Measurements from ENCODE around the gene ID3. TPM values are rescaled to one million over a fixed set of nuclear protein-coding genes. Genes with fewer than 3 reads are reported as not detected.

ID3 gene
- total RNA-seq, 1 donor: 32.4 TPM

DNA sequence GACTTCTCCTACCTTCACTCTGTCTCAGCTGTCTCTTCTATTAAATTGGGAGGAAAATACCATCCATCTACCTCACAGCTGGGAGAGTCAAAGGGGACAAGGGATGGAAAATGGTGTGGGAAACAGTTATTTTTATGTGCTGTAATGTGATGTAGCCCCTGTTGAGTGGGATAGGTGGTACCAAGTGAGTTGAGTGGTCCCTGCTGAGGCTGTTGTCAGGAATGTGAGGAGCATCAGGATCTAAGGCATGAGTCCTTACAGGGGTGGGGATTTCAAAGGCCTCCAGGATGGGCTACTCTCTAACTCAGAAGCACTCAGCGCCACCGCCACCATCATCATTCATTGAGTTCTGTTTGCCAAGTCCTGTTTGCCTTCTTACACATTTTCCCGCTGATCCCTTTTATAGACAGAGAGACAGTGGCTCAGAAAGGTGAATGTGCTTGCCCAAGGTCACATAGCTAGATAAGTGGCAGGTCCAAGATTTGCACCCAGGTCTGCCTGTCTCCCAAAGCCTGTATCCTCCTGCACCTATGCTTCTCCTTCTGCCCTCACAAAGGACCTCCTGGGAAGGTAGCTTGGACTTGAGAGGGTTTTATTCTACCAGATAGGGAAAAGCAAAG is 4.6 kb upstream of the ID3 start:
- H3K4me3 ChIP-seq (ENCODE audit: low read depth, low read length): no peak overlapping the region
- DNase-seq (ENCODE audit: low read depth): no peak
- TF ChIP-seq, protein P1, sequence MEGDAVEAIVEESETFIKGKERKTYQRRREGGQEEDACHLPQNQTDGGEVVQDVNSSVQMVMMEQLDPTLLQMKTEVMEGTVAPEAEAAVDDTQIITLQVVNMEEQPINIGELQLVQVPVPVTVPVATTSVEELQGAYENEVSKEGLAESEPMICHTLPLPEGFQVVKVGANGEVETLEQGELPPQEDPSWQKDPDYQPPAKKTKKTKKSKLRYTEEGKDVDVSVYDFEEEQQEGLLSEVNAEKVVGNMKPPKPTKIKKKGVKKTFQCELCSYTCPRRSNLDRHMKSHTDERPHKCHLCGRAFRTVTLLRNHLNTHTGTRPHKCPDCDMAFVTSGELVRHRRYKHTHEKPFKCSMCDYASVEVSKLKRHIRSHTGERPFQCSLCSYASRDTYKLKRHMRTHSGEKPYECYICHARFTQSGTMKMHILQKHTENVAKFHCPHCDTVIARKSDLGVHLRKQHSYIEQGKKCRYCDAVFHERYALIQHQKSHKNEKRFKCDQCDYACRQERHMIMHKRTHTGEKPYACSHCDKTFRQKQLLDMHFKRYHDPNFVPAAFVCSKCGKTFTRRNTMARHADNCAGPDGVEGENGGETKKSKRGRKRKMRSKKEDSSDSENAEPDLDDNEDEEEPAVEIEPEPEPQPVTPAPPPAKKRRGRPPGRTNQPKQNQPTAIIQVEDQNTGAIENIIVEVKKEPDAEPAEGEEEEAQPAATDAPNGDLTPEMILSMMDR (IDR thresholded peaks at IDR 0.05; ENCODE audit: insufficient read depth, low read depth, low read length): no peak

DNA sequence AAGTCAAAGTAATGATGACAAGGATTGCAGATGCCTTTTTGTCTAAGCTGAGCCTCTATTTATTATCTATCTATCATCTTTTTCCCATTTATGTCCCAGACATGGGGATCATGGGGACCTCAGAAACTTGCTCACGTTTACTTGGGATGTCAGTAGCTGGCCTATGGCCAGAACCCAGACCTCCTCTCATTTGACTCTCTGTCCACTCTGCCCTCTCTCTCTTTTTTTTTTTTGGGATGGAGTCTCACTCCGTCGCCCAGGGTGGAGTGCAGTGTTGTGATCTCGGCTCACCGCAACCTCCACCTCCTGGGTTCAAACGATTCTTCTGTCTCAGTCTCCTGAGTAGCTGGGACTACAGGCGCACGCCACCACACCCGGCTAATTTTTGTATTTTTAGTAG is 3.7 kb upstream of the ID3 start:
- TF ChIP-seq, protein P1 (IDR thresholded peaks at IDR 0.05; ENCODE audit: insufficient read depth, low read depth, low read length): no peak
- DNase-seq (ENCODE audit: low read depth): no peak
- H3K4me3 ChIP-seq (ENCODE audit: low read depth, low read length): no peak overlapping the region

DNA sequence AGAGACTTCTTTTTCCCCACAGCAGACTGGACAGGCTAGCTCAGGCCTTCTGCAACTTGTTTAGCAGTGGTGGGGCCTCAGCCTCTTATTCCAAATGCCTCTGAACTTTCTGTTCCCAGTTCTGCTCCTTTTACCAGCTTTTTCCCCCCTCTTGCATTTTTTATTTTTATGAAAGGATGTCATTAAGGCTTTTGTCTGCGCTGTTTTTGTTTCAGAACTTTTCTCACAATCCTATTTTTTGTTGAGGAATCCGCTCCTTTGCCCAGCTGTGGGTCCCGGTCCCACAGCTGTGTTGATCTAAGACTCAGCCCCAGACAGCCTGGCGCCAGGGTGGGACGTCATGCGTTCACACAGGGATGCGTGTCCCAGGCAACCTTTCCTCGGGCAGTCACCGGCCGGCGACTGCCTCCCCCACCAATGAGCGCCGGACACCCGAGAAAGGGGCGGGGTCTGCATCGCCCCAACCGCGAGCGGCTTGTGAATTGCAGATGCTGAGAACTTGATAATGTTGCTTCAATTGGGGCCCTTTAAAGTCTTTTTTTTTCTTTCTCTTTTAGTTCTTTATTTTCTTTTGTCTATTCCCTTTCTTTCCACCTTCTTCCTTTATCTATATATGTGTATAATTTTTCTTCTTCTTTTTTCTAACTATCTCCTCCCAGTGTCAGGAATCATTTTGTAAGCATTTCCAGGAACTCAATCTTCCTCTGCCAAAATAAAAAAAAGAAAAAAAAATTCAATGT is 3.0 kb upstream of the ID3 start:
- peak; percentile 99 for DNase-seq (ENCODE audit: low read depth)
- TF ChIP-seq, protein P1 (IDR thresholded peaks at IDR 0.05; ENCODE audit: insufficient read depth, low read depth, low read length): no peak
- no peak overlapping the region for H3K4me3 ChIP-seq (ENCODE audit: low read depth, low read length)

DNA sequence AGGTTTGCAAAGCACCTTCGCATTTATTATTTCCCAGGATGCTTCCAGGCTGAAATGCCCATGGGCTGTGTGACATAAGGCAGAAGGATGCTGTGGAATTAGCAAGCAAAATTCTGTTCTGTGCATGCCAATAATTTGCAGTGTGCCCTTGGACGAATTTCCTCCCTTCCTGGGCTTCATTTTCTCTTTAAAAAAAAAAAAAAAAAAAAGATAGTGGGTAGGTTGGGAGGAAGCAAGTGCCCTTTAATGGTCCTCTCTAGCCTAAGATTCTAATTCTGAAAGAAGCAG is 2.5 kb upstream of the ID3 start:
- TF ChIP-seq, protein P1 (IDR thresholded peaks at IDR 0.05; ENCODE audit: insufficient read depth, low read depth, low read length): no peak
- H3K4me3 ChIP-seq (ENCODE audit: low read depth, low read length): no peak overlapping the region
- DNase-seq (ENCODE audit: low read depth): no peak

DNA sequence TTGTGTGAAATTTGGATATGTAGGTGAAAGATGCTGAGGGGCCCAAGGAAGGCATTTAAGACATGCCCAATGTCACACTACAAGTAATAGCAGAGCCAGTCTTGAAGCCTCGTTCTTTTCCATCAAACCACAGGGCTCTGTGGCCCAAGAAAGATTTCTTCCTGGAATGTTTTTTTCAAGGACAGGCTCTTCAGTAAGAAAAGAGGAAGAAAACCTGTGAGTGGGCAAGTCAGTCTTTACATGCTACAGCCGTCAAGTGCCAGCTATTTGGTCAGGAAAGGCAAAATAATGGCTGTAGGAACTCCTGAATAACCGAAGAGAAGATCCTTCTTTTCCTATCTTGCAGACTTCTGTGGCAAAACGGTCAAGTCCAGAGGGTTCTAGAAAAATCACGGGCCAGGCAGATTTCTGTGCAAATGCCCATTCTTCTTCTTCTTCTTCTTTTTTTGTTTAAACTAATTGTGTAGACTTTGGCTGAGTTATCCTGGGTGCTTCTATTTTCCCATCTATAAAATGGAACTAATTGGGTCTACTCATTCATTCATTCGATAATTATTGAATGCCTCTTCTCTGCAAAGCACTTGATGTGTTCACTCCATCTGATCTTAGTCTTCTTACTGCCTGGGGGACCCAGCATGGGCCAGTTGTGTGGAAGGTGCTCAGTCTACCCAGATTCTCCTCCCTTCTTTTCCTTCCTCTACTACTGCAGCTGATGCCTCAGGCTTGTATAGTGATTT is 1.9 kb upstream of the ID3 start:
- no peak for DNase-seq (ENCODE audit: low read depth)
- no peak overlapping the region for H3K4me3 ChIP-seq (ENCODE audit: low read depth, low read length)

DNA sequence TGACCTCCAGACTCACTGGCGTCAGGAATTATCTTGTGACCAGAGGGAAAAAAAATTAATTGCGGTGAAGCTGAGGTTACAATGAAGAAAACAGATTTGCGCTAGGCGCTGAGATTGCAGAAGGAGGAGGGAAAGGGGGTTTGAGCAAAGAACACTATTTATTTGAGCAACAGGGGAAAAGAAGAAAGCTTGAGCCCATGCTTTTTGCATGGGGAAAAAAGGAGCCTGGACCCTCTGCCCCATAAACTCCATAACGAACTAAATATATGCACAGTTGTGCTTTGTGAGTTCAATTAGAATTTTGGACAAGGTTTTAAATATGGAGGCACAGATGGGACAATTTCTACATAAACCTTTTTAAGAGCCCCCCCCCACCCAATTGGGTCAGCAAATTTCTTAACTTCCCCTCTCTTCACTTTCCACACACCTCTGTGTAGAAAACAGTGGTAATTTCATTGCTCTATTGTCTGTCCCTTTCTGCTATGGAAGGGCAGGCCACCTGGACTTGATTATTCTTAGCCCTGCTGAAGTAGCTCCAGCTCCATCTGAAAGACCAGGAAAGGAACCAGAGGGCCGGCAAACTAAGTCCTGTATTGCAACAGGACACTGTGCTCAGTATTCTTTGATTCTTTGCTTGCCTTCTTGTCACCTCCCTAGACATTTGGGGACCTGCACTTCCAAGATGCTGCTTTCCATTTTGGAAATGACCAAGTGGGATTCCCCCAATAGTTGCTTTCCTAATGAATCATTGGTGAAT is 862 bp upstream of the ID3 start:
- DNase-seq (ENCODE audit: low read depth): peak; percentile 94
- peak overlapping the region; percentile 91 for H3K4me3 ChIP-seq (ENCODE audit: low read depth, low read length)
- TF ChIP-seq, protein P1 (IDR thresholded peaks at IDR 0.05; ENCODE audit: insufficient read depth, low read depth, low read length): no peak

More for the DNA sequence above, 1.9 kb upstream of the ID3 start:
- TF ChIP-seq, protein P1 (IDR thresholded peaks at IDR 0.05; ENCODE audit: insufficient read depth, low read depth, low read length): no peak

Data from fibroblast of villous mesenchyme (primary cell).